HG03575 (cell line): ENCODE results near the gene THAP12.
"Not testable (repeated sequence)": the region's sequence is repeated elsewhere in the genome, so short reads cannot be mapped to it uniquely, and the experiment has no call there.

Experiments used
- ATAC-seq: cut with Tn5 transposase; IDR thresholded peaks from one replicate; pipeline ENCODE4 v1.9.1; 2021; ENCODE audit not compliant: unreplicated experiment, insufficient number of reproducible peaks, low FRiP score; ENCODE audit errors: extremely low read depth

THAP12 gene

GRCh38 chr11:76329983-76330382 is 50.9 kb downstream of the THAP12 start:
- ATAC-seq: no peak

GRCh38 chr11:76329084-76329648 is 51.8 kb downstream of the THAP12 start:
- no peak for ATAC-seq

DNA sequence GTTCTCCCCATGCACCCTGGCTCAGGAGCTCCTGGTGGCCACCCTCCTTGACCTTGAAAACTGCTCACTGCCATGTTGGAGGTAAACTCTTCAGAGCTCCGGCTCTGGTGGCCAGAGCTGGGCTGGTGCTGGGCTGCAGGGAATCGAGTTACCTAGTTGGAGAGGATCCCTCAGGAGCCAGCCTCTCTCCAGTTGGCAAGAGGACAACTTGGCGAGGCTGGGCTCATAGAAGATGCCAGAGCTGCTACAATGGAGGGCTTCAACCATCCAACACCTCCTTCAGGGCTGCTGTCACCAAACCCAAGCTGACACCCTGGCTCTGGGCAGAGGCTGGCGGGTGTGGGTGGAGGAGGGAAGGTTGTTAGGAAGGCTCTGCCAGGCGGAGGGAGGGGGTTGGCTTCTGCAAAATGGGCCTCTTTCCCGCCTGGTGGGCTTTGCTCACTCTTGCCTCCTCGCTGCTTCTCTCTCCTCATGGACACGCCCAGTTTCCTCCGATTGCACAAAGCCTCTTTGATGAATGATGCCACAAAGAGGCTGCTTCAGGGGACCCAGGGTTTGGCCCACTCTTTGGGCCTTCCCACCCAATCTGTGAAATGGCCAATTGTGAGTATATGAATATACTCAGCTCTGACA is 53.1 kb downstream of the THAP12 start:
- no peak for ATAC-seq

- ATAC-seq: no peak
These were observed 53.7 kb downstream of the THAP12 start for GRCh38 chr11:76327202-76327601.

DNA sequence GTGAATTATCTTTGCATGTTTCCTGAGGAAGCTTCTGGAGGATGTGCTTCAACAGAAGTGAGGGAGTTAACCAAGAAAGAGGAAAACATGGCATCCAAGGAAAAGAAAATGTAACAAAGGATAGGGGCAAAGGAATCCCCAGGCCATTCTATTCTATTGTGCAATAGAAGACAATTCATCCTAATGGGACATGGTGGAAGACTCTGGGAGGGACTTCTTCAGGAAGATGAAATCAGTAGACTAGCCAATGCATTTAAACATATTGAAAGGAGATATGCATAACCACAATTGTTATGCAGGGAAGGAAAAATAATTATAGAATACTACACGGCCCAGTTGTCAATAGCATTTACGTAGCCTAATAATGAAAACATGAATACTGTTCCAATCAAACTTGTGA is 55.7 kb downstream of the THAP12 start:
- no peak for ATAC-seq

DNA sequence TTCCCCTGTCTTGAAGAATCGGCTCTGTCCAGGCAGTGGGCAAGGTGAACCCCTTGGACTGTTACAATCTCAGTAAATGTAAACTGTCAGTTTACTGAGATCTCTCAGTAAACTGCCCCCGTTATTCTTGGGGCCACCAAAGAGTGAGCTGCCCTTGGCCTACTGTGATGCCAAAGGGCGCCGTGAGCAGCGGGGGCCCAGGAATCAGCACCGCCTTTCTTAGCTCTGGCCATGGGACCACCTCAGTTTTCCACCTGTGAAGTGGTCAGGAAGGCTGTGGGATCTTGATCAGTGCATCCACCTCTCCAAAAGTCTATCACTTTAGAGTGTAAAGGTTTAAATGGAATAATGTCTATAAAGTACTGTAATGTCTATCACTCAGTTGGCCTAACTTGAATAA is 57.1 kb downstream of the THAP12 start:
- no peak for ATAC-seq

DNA sequence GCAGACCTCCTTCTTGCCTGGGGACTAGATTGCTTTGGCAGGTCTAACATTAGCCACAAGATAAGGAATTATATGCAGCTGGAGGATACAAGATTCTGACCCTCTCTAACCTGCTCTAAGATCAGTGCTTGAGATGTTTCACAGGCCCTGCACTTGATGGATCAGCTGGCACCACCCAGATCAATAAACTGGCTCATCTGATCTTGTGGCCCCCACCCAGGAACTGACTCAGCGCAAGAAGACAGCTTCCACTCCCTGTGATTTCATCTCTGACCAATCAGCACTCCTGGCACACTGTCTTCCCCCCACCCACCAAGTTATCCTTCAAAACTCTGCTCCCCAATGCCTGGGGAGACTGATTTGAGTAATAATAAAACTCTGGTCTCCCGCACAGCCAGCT is 57.6 kb downstream of the THAP12 start:
- not testable (repeated sequence) for ATAC-seq

- ATAC-seq: no peak
These were observed 58.0 kb downstream of the THAP12 start for GRCh38 chr11:76322942-76323341.

- no peak for ATAC-seq
These were observed 58.4 kb downstream of the THAP12 start for GRCh38 chr11:76322540-76322939.

GRCh38 chr11:76321820-76322524 is 59.0 kb downstream of the THAP12 start:
- no peak for ATAC-seq

- ATAC-seq: no peak
These were observed 59.6 kb downstream of the THAP12 start for GRCh38 chr11:76321340-76321739.

DNA sequence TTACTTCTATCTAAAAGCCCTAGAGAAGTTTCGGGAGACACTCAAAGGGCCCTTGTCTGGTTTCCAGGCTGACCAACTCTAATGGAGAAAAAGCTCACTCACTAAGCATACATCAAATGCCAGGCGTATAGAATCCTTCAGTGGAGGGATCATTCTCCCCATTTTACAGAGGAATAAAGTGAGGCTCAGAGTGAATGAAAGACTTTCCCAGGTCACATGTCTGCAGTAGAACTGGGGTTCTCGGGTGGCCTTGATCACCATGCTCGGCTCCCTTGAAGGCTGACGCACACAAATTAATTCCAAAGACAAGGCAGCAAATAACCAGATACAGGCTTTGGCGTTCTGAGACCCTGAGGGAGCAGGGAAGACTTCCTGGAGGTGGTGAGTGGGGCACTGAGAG is 60.0 kb downstream of the THAP12 start:
- no peak for ATAC-seq

DNA sequence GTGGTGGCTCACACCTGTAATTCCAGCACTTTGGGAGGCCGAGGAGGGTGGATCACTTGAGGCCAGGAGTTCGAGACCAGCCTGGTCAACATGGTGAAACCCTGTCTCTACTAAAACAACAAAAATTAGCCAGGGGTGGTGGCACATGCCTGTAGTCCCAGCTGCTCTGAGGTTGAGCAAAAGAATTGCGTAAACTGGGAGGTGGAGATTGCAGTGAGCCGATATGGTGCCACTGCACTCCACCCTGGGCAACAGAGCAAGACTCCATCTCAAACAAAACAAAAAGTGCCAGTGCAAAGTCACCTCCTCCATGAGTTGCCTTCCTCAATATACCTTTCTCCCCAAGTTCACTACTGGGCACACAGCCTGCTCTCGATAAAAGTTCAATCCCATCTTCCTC is 61.1 kb downstream of the THAP12 start:
- ATAC-seq: not testable (repeated sequence)

- ATAC-seq: no peak
These were observed 62.1 kb downstream of the THAP12 start for GRCh38 chr11:76318744-76319384.

- no peak for ATAC-seq
These were observed 63.6 kb downstream of the THAP12 start for GRCh38 chr11:76317296-76317695.

DNA sequence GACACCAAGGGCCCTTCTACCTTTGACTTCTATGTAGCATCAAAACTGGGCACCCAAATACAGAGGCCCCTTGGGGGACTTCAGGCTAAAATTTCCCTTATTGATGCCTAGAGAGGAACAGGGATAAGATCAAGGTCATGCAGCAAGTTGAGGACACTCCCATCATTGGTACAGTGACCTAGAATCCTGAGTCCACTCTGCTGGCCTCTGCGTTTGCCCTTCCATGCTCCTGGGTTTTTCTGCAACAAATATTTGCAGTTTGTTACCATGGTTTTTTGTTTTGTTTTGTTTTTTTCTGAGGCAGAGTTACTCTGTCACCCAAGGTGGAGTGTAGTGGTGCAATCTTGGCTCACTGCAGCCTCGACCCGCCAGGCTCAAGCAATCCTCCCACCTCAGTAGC is 64.2 kb downstream of the THAP12 start:
- ATAC-seq: no peak

GRCh38 chr11:76315182-76315853 is 65.6 kb downstream of the THAP12 start:
- no peak for ATAC-seq

- no peak for ATAC-seq
These were observed 66.2 kb downstream of the THAP12 start for GRCh38 chr11:76314741-76315090.

DNA sequence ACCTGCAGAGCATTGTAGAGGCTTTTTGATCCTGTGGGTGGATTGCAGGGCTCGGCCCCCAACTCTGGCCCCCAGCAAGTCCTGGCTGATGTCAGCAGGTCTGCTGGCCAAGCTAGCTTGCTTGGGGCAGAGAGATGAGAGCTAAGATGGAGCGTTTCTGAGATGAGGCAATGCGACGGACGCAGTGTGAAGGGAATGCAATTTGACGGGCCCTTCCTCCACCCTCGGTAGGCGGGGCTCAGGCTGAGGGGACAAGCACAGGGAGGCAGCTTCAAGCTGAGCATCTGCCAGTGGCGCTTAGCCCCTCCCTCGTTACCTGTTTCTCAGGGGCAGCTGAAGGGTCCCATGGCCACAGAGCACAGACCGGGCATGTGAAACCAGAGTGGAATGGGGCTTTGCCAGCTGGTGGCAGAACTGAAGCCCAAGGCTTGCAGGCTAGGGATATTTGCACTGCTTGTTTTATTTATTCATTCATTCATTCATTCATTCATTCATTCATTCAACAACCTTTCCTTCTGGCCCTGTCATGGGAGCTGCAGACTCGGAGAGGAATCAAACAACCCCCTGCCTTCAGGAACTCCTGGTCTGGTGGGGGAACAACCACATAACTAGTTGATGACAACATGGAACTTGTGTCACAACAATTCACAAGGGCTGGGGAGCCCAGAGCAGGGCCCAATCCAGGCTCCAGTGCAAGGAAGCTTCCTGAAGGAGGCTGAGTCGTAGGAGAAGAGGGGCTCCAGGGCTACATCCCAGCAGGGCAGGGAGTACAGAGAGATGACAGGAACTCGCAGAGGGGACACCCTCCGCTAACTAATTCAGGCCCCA is 66.8 kb downstream of the THAP12 start:
- no peak for ATAC-seq
